HUES6 (cell line): ENCODE measurements around the gene C22orf31.
"Not testable (repeated sequence)": the region's sequence is repeated elsewhere in the genome, so short reads cannot be mapped to it uniquely, and the experiment has no call there.

Experiments used
- H3K27ac ChIP-seq: 2 replicates; pipeline ENCODE4 v1.7.0; 2013; ENCODE audit warnings: low read depth, mild to moderate bottlenecking, low read length, inconsistent platforms
- H3K27me3 ChIP-seq: 2 replicates; pipeline ENCODE4 v1.6.1; 2013; ENCODE audit warnings: low read length; ENCODE audit not compliant: control insufficient read depth, insufficient read depth
- H3K36me3 ChIP-seq: 2 replicates; pipeline ENCODE4 v1.6.1; 2013; ENCODE audit warnings: low read length; ENCODE audit not compliant: control insufficient read depth, insufficient read depth
- H3K4me1 ChIP-seq: 2 replicates; pipeline ENCODE4 v1.6.1; 2013; ENCODE audit warnings: low read length; ENCODE audit not compliant: control insufficient read depth, insufficient read depth
- H3K4me3 ChIP-seq: 2 replicates; pipeline ENCODE4 v1.5.1; 2013; ENCODE audit warnings: low read depth, low read length
- H3K9ac ChIP-seq: one replicate; pipeline ENCODE4 v1.6.1; 2013; ENCODE audit warnings: mild to moderate bottlenecking, low read length
- H3K9me3 ChIP-seq: 2 replicates; pipeline ENCODE4 v1.6.1; 2013; ENCODE audit warnings: low read depth, low read length; ENCODE audit not compliant: control insufficient read depth, insufficient read depth

C22orf31 gene

DNA sequence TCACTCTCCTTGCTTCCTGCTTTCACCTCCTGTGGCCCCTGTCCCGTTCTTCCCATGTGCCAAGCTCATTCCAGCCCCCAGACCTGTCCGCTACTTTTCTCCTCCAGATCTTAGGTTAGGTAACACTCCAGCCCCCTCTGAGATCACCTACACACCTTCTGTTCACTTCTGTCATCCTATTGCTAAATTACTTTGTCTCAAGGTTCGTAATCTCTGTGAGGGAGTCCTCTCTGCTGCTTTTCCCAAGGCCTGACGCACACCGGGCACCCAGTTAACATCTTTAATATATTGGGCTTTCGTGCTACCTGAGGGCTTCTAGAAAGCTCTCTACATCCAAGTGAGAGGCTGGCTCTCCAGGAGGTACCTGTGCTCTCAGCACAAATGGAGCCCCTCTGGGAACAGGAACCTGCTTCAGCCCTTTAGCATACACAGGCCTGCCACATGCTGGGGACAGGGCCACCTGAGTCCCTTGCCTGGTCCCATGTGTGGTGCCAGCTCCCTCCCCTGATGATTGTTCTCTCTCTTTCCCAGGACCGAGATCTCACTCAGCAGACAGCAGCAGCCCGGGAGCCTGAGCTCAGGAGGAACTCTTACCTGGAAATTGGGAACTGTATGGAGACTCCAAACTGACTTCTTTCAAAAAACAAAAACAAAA is 8.5 kb downstream of the C22orf31 start:
- Histone ChIP-seq H3K27ac (no peak overlapping the region), H3K4me3 (no peak overlapping the region), H3K4me1 (peaks cover 26% of the 10 kb centered on the region), H3K9ac (no peak overlapping the region), H3K36me3 (peaks cover 31% of the 10 kb centered on the region), H3K9me3 (no peaks in the 10 kb centered on the region), H3K27me3 (no peaks in the 10 kb centered on the region)

DNA sequence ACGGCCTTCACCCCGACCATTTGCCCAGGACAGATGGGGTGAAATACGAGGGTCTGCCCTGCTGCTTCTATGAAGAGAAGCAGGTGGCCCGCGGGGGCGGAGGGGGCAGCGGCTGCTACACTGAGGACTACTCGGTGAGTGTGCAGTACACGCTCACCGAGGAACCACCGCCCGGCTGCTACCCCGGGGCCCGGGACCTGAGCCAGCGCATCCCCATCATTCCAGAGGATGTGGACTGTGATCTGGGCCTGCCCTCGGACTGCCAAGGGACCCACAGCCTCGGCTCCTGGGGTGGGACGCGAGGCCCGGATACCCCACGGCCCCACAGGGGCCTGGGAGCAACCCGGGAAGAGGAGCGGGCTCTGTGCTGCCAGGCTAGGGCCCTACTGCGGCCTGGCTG is 11.2 kb downstream of the C22orf31 start:
- Histone ChIP-seq H3K36me3 (peaks cover 58% of the 10 kb centered on the region), H3K9me3 (no peaks in the 10 kb centered on the region), H3K4me3 (no peak overlapping the region), H3K27me3 (no peaks in the 10 kb centered on the region), H3K9ac (no peak overlapping the region), H3K27ac (no peak overlapping the region), H3K4me1 (peaks cover 19% of the 10 kb centered on the region)

DNA sequence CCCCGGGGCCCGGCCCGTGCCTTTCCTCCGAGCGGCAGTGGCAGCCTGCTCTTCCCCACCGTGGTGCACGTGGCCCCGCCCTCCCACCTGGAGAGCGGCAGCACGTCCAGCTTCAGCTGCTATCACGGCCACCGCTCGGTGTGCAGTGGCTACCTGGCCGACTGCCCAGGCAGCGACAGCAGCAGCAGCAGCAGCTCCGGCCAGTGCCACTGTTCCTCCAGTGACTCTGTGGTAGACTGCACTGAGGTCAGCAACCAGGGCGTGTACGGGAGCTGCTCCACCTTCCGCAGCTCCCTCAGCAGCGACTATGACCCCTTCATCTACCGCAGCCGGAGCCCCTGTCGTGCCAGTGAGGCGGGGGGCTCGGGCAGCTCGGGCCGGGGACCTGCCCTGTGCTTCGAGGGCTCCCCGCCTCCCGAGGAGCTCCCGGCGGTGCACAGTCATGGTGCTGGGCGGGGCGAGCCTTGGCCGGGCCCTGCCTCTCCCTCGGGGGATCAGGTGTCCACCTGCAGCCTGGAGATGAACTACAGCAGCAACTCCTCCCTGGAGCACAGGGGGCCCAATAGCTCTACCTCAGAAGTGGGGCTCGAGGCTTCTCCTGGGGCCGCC is 11.9 kb downstream of the C22orf31 start:
- Histone ChIP-seq H3K9me3 (no peaks in the 10 kb centered on the region), H3K36me3 (peaks cover 65% of the 10 kb centered on the region), H3K27me3 (no peaks in the 10 kb centered on the region)

DNA sequence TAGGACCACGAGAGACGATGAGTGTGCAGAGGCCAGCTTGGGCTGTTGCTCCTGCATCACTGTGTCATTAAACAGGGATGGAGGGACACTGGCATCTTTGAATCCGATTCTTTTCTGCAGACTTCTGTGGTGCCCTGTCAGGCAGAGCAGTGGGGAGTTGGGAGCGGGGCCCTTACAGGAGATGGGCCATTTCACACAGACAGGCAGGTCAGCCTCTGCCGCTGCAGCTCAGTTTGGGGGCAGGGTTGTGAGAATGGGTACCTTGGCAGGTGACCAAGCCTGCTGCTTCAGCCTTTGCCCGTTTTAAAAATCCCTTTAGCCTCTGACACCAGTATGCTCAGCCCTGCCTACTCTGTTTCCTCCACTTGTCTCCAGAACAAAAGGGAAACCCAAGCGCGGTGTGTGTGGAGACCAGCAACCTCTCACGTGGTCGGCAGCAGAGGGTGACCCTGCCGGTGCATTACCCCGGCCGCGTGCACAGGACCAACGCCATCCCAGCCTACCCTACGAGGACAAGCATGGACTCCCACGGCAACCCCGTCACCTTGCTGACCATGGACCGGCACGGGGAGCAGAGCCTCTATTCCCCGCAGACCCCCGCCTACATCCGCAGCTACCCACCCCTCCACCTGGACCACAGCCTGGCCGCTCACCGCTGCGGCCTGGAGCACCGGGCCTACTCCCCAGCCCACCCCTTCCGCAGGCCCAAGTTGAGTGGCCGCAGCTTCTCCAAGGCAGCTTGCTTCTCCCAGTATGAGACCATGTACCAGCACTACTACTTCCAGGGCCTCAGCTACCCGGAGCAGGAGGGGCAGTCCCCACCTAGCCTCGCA is 12.6 kb downstream of the C22orf31 start:
- Histone ChIP-seq H3K9ac (no peak overlapping the region), H3K27ac (no peak overlapping the region), H3K36me3 (peaks cover 72% of the 10 kb centered on the region), H3K9me3 (no peaks in the 10 kb centered on the region), H3K4me1 (peaks cover 5% of the 10 kb centered on the region; the same call in 1 of the 2 replicates), H3K4me3 (no peak overlapping the region), H3K27me3 (no peaks in the 10 kb centered on the region)

More for the DNA sequence above, 11.9 kb downstream of the C22orf31 start:
- Histone ChIP-seq H3K4me1 (peaks cover 12% of the 10 kb centered on the region), H3K9ac (no peak overlapping the region), H3K4me3 (no peak overlapping the region), H3K27ac (no peak overlapping the region)

DNA sequence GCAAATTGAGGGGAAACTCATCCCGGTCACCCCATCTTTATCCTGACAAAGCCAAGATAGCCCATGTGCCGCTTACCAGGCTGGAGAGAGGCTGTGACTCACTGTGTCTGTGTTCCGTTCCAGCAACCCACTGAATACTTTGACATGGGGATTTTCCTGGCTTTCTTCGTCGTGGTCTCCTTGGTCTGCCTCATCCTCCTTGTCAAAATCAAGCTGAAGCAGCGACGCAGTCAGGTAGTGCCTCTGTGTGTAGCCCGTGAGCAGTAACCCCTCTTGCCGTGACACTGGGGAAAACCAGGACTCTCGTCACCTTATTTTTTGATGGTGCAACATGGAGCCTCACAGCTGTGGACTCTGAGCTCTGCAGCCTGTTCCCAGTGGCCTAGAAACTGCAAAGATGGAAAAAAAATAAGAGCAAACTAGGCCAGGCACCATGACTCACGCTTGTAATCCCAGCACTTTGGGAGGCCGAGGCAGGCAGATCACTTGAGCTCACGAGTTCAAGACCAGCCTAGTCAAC is 16.9 kb downstream of the C22orf31 start:
- Histone ChIP-seq H3K9ac (no peak overlapping the region), H3K4me1 (peaks cover 3% of the 10 kb centered on the region; the same call in 1 of the 2 replicates), H3K27me3 (no peaks in the 10 kb centered on the region), H3K27ac (no peak overlapping the region), H3K36me3 (peaks cover 70% of the 10 kb centered on the region), H3K9me3 (no peaks in the 10 kb centered on the region), H3K4me3 (no peak overlapping the region)

DNA sequence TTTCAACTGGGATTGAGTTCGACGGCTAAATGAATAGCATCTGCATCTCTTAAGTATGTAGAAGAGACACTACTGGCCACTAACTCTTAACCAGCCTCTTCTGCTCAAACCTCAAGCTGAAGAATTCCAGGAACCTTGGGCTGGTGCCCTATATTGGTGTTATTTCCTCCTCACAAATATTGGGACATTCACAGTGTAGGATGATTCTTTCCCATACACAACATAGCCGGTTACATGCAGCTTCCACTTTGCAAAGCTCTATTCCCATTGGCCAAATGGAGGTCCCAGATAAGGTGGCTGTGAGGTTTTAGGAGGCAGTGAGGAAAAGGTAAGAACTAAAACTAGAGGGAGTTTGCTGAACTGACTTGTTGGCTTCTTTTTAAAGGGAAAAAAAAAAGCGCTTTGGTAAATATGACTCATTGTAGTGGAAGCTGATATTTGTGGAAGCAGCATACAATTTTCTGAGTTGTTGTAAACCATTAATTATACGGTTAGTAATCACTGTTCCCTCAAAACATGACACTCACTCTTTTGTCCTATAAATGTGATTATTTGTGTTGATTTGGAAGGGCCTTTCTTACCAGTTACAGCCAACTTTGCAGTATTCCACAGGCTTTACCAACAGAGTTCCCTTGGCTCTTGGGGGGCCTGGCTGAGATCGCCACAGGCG is 17.6 kb downstream of the C22orf31 start:
- H3K36me3 ChIP-seq = peaks cover 63% of the 10 kb centered on the region
- H3K9ac ChIP-seq = no peak overlapping the region
- H3K4me3 ChIP-seq = no peak overlapping the region
- peaks cover 3% of the 10 kb centered on the region; the same call in 1 of the 2 replicates for H3K4me1 ChIP-seq
- no peaks in the 10 kb centered on the region for H3K9me3 ChIP-seq
- H3K27me3 ChIP-seq = no peaks in the 10 kb centered on the region
- no peak overlapping the region for H3K27ac ChIP-seq

DNA sequence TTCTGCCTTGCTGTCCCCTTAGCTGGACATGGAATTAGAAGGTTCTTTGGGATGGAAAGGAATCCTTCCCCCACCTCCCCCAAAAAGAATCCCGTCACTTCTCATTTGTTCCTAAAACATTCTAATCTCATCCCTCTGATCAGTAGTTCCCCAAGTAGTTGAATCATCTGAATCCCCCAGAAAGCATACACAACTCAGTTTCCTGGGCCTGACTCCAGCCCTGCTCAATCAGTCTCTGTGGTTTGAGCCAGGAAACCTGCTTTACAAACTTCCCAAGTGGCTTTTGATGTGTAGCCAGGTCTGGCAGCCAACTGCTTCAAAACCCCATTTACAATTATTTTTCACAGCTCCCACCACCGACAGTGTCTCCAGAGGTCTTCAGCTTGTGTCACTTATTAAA is 20.2 kb downstream of the C22orf31 start:
- no peak overlapping the region for H3K27ac ChIP-seq
- H3K9ac ChIP-seq = no peak overlapping the region
- no peak overlapping the region for H3K4me3 ChIP-seq
- peaks cover 3% of the 10 kb centered on the region; the same call in 1 of the 2 replicates for H3K4me1 ChIP-seq
- H3K27me3 ChIP-seq = no peaks in the 10 kb centered on the region
- no peaks in the 10 kb centered on the region for H3K9me3 ChIP-seq
- peaks cover 36% of the 10 kb centered on the region for H3K36me3 ChIP-seq

DNA sequence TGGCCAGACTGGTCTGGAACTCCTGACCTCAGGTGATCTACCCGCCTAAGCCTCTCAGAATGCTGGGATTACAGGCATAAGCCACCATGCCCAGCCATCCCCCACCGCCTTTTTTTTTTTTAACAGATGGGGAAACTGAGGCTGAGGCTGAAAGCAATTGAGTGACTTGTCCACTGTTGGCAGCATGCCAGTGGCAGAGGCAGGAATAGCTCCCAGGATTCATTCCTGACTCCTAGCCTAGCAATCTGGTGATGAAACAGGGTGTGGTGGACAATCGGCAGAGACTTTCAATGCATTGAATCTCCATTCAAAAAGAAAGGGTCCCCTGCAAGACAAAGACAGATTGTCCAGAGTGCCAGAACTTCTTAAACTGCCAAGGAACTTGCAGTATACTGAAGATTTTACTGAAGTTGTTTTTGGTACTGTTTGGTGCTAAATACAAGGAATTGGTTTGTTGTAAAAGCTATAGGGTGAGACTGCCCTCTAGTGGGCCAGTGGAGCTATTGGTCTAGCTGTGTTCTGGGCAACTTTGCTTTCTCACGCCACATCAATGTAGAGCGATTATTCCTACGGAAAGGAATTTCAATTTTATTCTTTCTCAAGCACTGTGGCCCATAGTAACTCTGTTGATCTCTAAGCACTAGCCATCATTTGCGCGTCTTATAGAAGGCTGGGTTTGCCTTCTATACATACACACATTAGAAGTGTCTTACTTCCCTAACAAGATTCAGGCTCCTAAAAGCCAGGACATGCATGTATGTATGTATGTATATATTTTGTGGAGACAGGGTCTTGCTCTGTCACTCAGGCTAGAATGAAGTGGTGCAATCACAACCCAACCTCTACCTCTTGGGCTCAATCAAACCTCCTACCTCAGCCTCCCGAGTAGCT is 21.0 kb downstream of the C22orf31 start:
- H3K9ac ChIP-seq = no peak overlapping the region
- no peak overlapping the region for H3K27ac ChIP-seq
- peaks cover 29% of the 10 kb centered on the region for H3K36me3 ChIP-seq
- no peaks in the 10 kb centered on the region for H3K9me3 ChIP-seq
- peaks cover 3% of the 10 kb centered on the region; the same call in 1 of the 2 replicates for H3K4me1 ChIP-seq
- H3K27me3 ChIP-seq = no peaks in the 10 kb centered on the region
- no peak overlapping the region for H3K4me3 ChIP-seq

DNA sequence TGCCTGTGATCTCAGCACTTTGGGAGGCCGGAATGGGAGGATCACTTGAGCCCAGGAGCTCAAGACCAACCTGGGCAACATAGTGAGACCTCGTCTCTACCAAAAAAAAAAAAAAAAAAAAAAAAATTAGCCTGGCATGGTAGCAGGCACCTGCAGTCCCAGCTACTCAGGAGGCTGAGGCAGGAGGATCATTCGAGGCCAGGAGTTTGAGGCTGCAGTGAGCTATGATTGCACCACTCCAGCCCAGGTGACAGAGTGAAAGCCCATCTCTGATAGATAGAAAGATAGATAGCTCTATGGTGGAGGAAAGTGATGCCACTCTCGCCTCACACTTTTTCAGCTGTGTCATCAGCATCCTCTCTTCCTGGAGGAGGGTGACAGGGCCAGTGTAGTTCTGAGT is 21.9 kb downstream of the C22orf31 start:
- H3K27ac ChIP-seq, H3K4me1 ChIP-seq, H3K9ac ChIP-seq, H3K9me3 ChIP-seq, H3K27me3 ChIP-seq, H3K4me3 ChIP-seq: not testable (repeated sequence)
- H3K36me3 ChIP-seq = peaks cover 19% of the 10 kb centered on the region

DNA sequence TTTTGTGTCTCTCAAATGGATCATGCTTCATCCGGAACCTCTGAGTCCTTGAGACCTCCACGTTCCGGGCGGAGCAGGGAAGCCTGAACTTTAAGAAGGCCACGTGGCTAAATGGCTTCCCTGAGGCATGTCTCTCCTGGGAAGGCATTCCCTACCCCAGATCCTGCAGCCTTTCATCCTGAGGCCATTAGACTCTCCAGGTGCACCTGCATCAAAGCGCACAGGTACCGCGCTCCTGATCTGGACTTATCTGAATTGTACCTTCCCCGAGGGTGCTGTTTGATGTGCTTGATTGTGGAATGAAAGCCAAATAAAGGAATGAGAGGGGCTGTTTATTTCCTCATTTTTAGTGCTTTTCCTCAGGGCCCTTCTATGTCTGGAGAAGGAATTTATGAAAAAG is 22.5 kb downstream of the C22orf31 start:
- Histone ChIP-seq H3K4me1 (peaks cover 3% of the 10 kb centered on the region; the same call in 1 of the 2 replicates), H3K27ac (no peak overlapping the region), H3K36me3 (peaks cover 14% of the 10 kb centered on the region), H3K9ac (no peak overlapping the region), H3K9me3 (no peaks in the 10 kb centered on the region), H3K4me3 (no peak overlapping the region), H3K27me3 (no peaks in the 10 kb centered on the region)
